NB4 (cell line): ENCODE results near the gene KIAA0930.

ENCODE experiments used
- POLR2A ChIP-seq: IDR thresholded peaks from 2 replicates; pipeline ENCODE4 v1.6.1; 2011; ENCODE audit warnings: mild to moderate bottlenecking; ENCODE audit not compliant: insufficient read length; ENCODE audit errors: extremely low read depth
- TF ChIP-seq, protein P1 (sequence below): IDR thresholded peaks from one replicate; pipeline ENCODE4 v1.5.1; 2012; ENCODE audit warnings: low read depth, low read length

DNA sequence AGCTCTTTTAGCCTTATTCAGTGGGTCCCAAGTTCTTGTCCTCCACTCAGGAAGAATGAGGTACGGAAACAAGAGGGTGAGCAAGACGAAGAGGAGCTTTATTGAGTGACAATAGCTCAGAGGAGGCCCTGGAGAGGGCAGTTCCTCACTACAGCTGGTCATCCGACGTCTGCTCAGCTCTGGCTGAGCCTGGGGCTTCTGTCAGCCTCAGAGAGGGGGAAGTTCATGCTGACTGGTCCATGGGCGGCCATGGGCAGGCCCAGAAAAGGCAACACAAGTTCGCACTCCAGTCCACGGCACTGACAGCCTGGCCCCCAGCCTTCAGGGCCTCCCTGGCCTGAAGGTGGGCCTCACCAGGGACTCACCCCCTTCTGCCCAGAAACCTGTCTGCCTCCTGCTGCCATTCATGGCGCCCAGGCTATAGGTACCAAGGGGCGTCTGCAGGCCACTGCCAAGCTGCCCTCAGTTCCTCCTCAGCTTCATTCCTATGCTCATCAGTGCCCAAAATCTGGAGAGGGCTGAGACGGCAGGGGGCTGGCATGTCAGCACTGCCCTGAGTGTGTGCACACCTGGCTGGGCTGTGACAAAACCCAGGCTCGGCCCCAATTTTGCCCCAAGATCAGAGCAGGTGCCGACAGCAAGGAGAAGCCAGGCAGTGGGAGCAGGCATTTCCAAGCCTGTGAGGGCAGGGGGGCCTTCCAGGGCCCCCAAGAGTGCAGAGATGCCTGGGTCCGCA is 21.7 kb upstream of the KIAA0930 start:
- TF ChIP-seq, protein P1, sequence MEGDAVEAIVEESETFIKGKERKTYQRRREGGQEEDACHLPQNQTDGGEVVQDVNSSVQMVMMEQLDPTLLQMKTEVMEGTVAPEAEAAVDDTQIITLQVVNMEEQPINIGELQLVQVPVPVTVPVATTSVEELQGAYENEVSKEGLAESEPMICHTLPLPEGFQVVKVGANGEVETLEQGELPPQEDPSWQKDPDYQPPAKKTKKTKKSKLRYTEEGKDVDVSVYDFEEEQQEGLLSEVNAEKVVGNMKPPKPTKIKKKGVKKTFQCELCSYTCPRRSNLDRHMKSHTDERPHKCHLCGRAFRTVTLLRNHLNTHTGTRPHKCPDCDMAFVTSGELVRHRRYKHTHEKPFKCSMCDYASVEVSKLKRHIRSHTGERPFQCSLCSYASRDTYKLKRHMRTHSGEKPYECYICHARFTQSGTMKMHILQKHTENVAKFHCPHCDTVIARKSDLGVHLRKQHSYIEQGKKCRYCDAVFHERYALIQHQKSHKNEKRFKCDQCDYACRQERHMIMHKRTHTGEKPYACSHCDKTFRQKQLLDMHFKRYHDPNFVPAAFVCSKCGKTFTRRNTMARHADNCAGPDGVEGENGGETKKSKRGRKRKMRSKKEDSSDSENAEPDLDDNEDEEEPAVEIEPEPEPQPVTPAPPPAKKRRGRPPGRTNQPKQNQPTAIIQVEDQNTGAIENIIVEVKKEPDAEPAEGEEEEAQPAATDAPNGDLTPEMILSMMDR: no peak
- no peak for TF ChIP-seq POLR2A
